Measurements from ENCODE around the gene PTBP3.

Gene PTBP3

DNA sequence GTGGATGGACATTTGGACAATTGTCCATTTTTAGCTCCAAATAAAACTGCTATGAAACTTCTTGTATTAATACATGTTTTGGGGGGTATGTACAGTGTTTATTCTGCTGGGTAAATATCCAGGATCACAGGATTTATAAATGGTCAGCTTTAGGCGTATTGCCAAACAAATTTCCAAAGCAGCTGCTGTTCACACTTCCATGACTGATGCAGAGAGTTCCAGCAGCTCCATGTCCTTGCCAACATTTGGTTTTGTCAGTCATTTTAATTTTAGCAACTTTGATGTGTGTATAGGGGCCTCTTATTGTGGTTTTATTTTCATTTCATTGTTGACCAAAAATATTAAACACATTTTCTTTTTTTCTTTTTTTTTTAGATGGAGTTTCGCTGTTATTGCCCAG lies 148.5 kb downstream of the PTBP3 start:
- H3K36me3 ChIP-seq (replicated peaks; ENCODE audit: insufficient read depth, low read length), result no peaks in the 10 kb centered on the region
- no peaks in the 10 kb centered on the region for H3F3A ChIP-seq (ENCODE audit: insufficient read depth, low read length)
- no peaks in the 10 kb centered on the region for H3K27me3 ChIP-seq (replicated peaks; ENCODE audit: insufficient read depth, low read length)
- no peaks in the 10 kb centered on the region for H3K79me2 ChIP-seq (ENCODE audit: low read length)
- no peaks in the 10 kb centered on the region for H4K20me1 ChIP-seq (ENCODE audit: insufficient read depth, low read length)
- H3K27ac ChIP-seq (ENCODE audit: low read length), result no peak overlapping the region
- no peak for DNase-seq
- H3K4me1 ChIP-seq (ENCODE audit: low read length), result no peaks in the 10 kb centered on the region
- TF ChIP-seq EZH2 (optimal IDR thresholded peaks at IDR 0.05; ENCODE audit: low read depth, low read length), result no peak
- TF ChIP-seq CTCF (IDR thresholded peaks at IDR 0.05; ENCODE audit: low read length), result no peak
- no peak for TF ChIP-seq EZH2phosphoT487 (IDR thresholded peaks at IDR 0.05; ENCODE audit: low read length)
- no peak overlapping the region for H2AFZ ChIP-seq (ENCODE audit: low read length)
- H3K9ac ChIP-seq (ENCODE audit: low read length), result no peak overlapping the region
- H3K4me2 ChIP-seq (ENCODE audit: low read depth, low read length), result no peak overlapping the region
- no peaks in the 10 kb centered on the region for H3K9me2 ChIP-seq (replicated peaks; ENCODE audit: insufficient read depth, low read length)
- H3K9me3 ChIP-seq (replicated peaks; ENCODE audit: insufficient read depth, low read length), result no peaks in the 10 kb centered on the region
- no peak overlapping the region for H3K4me3 ChIP-seq (ENCODE audit: low read length)

GRCh38 chr9:112184221-112184620 lies 149.2 kb downstream of the PTBP3 start:
- no peak overlapping the region for H3K9ac ChIP-seq (ENCODE audit: low read length)
- H2AFZ ChIP-seq (ENCODE audit: low read length), result no peak overlapping the region
- no peak overlapping the region for H3K4me3 ChIP-seq (ENCODE audit: low read length)
- no peaks in the 10 kb centered on the region for H3K9me2 ChIP-seq (replicated peaks; ENCODE audit: insufficient read depth, low read length)
- DNase-seq, result no peak
- no peaks in the 10 kb centered on the region for H3K4me1 ChIP-seq (ENCODE audit: low read length)
- no peaks in the 10 kb centered on the region for H4K20me1 ChIP-seq (ENCODE audit: insufficient read depth, low read length)
- TF ChIP-seq EZH2 (optimal IDR thresholded peaks at IDR 0.05; ENCODE audit: low read depth, low read length) (no peak), EZH2phosphoT487 (IDR thresholded peaks at IDR 0.05; ENCODE audit: low read length) (no peak), CTCF (IDR thresholded peaks at IDR 0.05; ENCODE audit: low read length) (no peak)
- H3K9me3 ChIP-seq (replicated peaks; ENCODE audit: insufficient read depth, low read length), result no peaks in the 10 kb centered on the region
- no peak overlapping the region for H3K4me2 ChIP-seq (ENCODE audit: low read depth, low read length)
- no peaks in the 10 kb centered on the region for H3K27me3 ChIP-seq (replicated peaks; ENCODE audit: insufficient read depth, low read length)
- H3K36me3 ChIP-seq (replicated peaks; ENCODE audit: insufficient read depth, low read length), result no peaks in the 10 kb centered on the region
- no peaks in the 10 kb centered on the region for H3F3A ChIP-seq (ENCODE audit: insufficient read depth, low read length)
- H3K79me2 ChIP-seq (ENCODE audit: low read length), result no peaks in the 10 kb centered on the region
- no peak overlapping the region for H3K27ac ChIP-seq (ENCODE audit: low read length)

DNA sequence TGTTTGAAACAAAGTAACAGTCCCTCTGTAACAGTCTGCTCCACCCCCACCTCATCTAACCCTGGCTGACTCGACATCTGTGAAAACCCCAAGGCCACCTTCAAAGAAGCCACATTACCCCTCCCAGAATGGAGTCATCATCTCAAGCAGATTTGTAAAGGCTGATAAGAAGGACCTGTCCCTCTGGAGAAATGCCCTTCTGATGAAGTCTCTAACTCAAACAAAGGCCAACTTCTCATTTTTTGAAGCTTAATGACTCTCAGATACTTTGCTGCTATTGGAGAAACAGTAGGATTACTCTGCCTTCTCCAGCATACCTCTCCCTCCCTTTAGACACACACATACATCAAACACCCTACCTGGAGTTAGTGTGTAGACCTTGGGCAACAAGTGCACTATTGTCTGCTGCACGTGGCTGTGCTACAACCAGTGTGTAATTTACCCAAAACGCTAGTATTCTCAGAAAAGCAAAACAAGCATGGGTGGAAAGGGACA lies 153.0 kb downstream of the PTBP3 start:
- Histone ChIP-seq H3K4me3 (ENCODE audit: low read length) (no peak overlapping the region), H2AFZ (ENCODE audit: low read length) (no peak overlapping the region), H3K9me3 (replicated peaks; ENCODE audit: insufficient read depth, low read length) (no peaks in the 10 kb centered on the region), H3K27me3 (replicated peaks; ENCODE audit: insufficient read depth, low read length) (no peaks in the 10 kb centered on the region; the same call in 1 of the 2 replicates), H3K36me3 (replicated peaks; ENCODE audit: insufficient read depth, low read length) (no peaks in the 10 kb centered on the region), H3K9ac (ENCODE audit: low read length) (no peak overlapping the region), H3K79me2 (ENCODE audit: low read length) (no peaks in the 10 kb centered on the region), H3K4me1 (ENCODE audit: low read length) (no peaks in the 10 kb centered on the region), H3K4me2 (ENCODE audit: low read depth, low read length) (no peak overlapping the region), H3K9me2 (replicated peaks; ENCODE audit: insufficient read depth, low read length) (no peaks in the 10 kb centered on the region), H3F3A (ENCODE audit: insufficient read depth, low read length) (no peaks in the 10 kb centered on the region), H4K20me1 (ENCODE audit: insufficient read depth, low read length) (no peaks in the 10 kb centered on the region), H3K27ac (ENCODE audit: low read length) (no peak overlapping the region)
- no peak for DNase-seq
- TF ChIP-seq EZH2 (optimal IDR thresholded peaks at IDR 0.05; ENCODE audit: low read depth, low read length), result no peak
- TF ChIP-seq CTCF (IDR thresholded peaks at IDR 0.05; ENCODE audit: low read length), result no peak
- TF ChIP-seq EZH2phosphoT487 (IDR thresholded peaks at IDR 0.05; ENCODE audit: low read length), result no peak

All from MM.1S (cell line).